ENCODE results near the gene LRCOL1.

GRCh38 chr12:132618683-132619043 is 8.3 kb upstream of the LRCOL1 start, which contains the start of gene P2RX2:
- TF ChIP-seq CTCF (IDR thresholded peaks at IDR 0.05) (no peak), EP300 (IDR thresholded peaks at IDR 0.05) (no peak)

Measured in stomach (tissue), 4 donors.